Measurements from ENCODE around the gene ROR1. TPM values are rescaled to one million over a fixed set of nuclear protein-coding genes. Genes with fewer than 3 reads are reported as not detected.
A peak's percentile ranks its signal among the peaks of the same experiment; 100 is the strongest.

ROR1 gene
- total RNA-seq, 1 experiment from 2014 or later = 37.2 TPM

GRCh38 chr1:64171797-64172281 lies 398.0 kb downstream of the ROR1 start:
- H3K4me3 Mint-ChIP-seq (ENCODE audit: unreplicated experiment) = no peak overlapping the region
- H3K27ac Mint-ChIP-seq (ENCODE audit: unreplicated experiment) = peak overlapping the region; percentile 35
- no peaks in the 10 kb centered on the region for H3K27me3 Mint-ChIP-seq (ENCODE audit: insufficient read depth, unreplicated experiment)
- BruUV-seq (replicated peaks) = no TSS peak
- intact Hi-C loops (cut with micrococcal nuclease; ENCODE audit: unreplicated experiment) = loop anchor here (10.0 kb wide), 1 partner anchor 1523 kb away; no protein-coding TSS in a partner anchor
- Histone ChIP-seq H3K27me3 (replicated peaks; ENCODE audit: control insufficient read depth, insufficient read depth, low read length) (no peaks in the 10 kb centered on the region), H3K9me3 (no peaks in the 10 kb centered on the region), H3K4me1 (peaks cover 14% of the 10 kb centered on the region; the same call in 1 of the 2 replicates), H3K4me3 (ENCODE audit: low read depth, low read length) (no peak overlapping the region), H3K36me3 (ENCODE audit: control insufficient read depth, insufficient read depth, low read length) (no peaks in the 10 kb centered on the region)
- peaks cover 40% of the 10 kb centered on the region for H3K36me3 Mint-ChIP-seq (ENCODE audit: insufficient read depth, unreplicated experiment)
- ChIA-PET CTCF (no interaction called here), POLR2A (no interaction called here)
- TF ChIP-seq CTCF (IDR thresholded peaks at IDR 0.05; ENCODE audit: insufficient read depth in 1 of 2, low read depth in 1 of 2, low read length in 1 of 2, severe bottlenecking in 1 of 2, unreplicated experiment in 1 of 2) = no peak
- DNase-seq = no peak
- peaks cover 12% of the 10 kb centered on the region for H3K4me1 Mint-ChIP-seq (ENCODE audit: low read depth, unreplicated experiment)
- no peaks in the 10 kb centered on the region for H3K9me3 Mint-ChIP-seq (ENCODE audit: unreplicated experiment)

GRCh38 chr1:64172458-64172983 lies 398.7 kb downstream of the ROR1 start:
- CTCF ChIA-PET = no interaction called here
- no peaks in the 10 kb centered on the region for H3K9me3 Mint-ChIP-seq (ENCODE audit: unreplicated experiment)
- no TSS peak for BruUV-seq (replicated peaks)

GRCh38 chr1:64173336-64173940 lies 399.6 kb downstream of the ROR1 start:
- no peak overlapping the region for H3K4me3 Mint-ChIP-seq (ENCODE audit: unreplicated experiment)

More at GRCh38 chr1:64172458-64172983, 398.7 kb downstream of the ROR1 start:
- POLR2A ChIA-PET = no interaction called here
- Mint-ChIP-seq H3K27me3 (ENCODE audit: insufficient read depth, unreplicated experiment) (no peaks in the 10 kb centered on the region), H3K4me1 (ENCODE audit: low read depth, unreplicated experiment) (peaks cover 12% of the 10 kb centered on the region), H3K4me3 (ENCODE audit: unreplicated experiment) (no peak overlapping the region), H3K27ac (ENCODE audit: unreplicated experiment) (no peak overlapping the region), H3K36me3 (ENCODE audit: insufficient read depth, unreplicated experiment) (peaks cover 34% of the 10 kb centered on the region)
- no peak for DNase-seq
- Histone ChIP-seq H3K36me3 (ENCODE audit: control insufficient read depth, insufficient read depth, low read length) (no peaks in the 10 kb centered on the region), H3K27me3 (replicated peaks; ENCODE audit: control insufficient read depth, insufficient read depth, low read length) (no peaks in the 10 kb centered on the region), H3K4me3 (ENCODE audit: low read depth, low read length) (no peak overlapping the region), H3K9me3 (no peaks in the 10 kb centered on the region), H3K4me1 (peaks cover 14% of the 10 kb centered on the region; the same call in 1 of the 2 replicates)
- intact Hi-C loops (cut with micrococcal nuclease; ENCODE audit: unreplicated experiment) = loop anchor here (10.0 kb wide), 1 partner anchor 1522 kb away; no protein-coding TSS in a partner anchor
- no peak for TF ChIP-seq CTCF (IDR thresholded peaks at IDR 0.05; ENCODE audit: insufficient read depth in 1 of 2, low read depth in 1 of 2, low read length in 1 of 2, severe bottlenecking in 1 of 2, unreplicated experiment in 1 of 2)

More at GRCh38 chr1:64173336-64173940, 399.6 kb downstream of the ROR1 start:
- Mint-ChIP-seq H3K27me3 (ENCODE audit: insufficient read depth, unreplicated experiment) (no peaks in the 10 kb centered on the region), H3K27ac (ENCODE audit: unreplicated experiment) (no peak overlapping the region), H3K9me3 (ENCODE audit: unreplicated experiment) (no peaks in the 10 kb centered on the region), H3K4me1 (ENCODE audit: low read depth, unreplicated experiment) (peaks cover 12% of the 10 kb centered on the region), H3K36me3 (ENCODE audit: insufficient read depth, unreplicated experiment) (peaks cover 37% of the 10 kb centered on the region)
- TF ChIP-seq CTCF (IDR thresholded peaks at IDR 0.05; ENCODE audit: insufficient read depth in 1 of 2, low read depth in 1 of 2, low read length in 1 of 2, severe bottlenecking in 1 of 2, unreplicated experiment in 1 of 2) = no peak
- intact Hi-C loops (cut with micrococcal nuclease; ENCODE audit: unreplicated experiment) = loop anchor here (10.0 kb wide), 1 partner anchor 1521 kb away; no protein-coding TSS in a partner anchor
- Histone ChIP-seq H3K4me1 (peaks cover 14% of the 10 kb centered on the region; the same call in 1 of the 2 replicates), H3K4me3 (ENCODE audit: low read depth, low read length) (no peak overlapping the region), H3K27me3 (replicated peaks; ENCODE audit: control insufficient read depth, insufficient read depth, low read length) (no peaks in the 10 kb centered on the region), H3K9me3 (no peaks in the 10 kb centered on the region), H3K36me3 (ENCODE audit: control insufficient read depth, insufficient read depth, low read length) (no peaks in the 10 kb centered on the region)
- ChIA-PET POLR2A (no interaction called here), CTCF (no interaction called here)
- BruUV-seq (replicated peaks) = no TSS peak
- DNase-seq = no peak

Measured in Caco-2 (cell line).